NCI-H2107 treated with DMSO at 0.1 percent for 48 hours (cell line): ENCODE data around the gene GSG1L.

ENCODE experiments used
- DNase-seq: peaks from one replicate; lab custom pipeline; 2025; ENCODE audit not compliant: unreplicated experiment; lab: John Stamatoyannopoulos, UW

GSG1L gene

DNA sequence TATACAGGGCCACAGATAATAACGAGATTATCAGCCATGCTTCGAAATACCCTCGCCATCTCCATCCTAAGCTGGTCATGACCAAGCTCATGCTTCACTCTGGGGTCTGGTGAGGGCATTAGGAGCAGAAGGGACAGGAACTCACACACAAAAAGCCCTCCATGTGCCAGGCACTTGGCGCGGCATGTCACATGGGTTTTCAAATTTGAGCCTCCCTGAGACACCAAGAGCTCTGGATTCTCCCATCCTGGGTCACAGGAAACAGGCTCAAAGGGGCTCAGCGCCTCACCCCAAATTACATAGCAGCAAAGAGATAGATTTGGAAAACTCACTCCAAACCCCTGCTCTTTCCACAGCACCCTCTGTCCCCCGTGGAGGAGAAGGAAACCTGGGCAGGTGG is 239.5 kb downstream of the GSG1L start:
- no peak for DNase-seq

DNA sequence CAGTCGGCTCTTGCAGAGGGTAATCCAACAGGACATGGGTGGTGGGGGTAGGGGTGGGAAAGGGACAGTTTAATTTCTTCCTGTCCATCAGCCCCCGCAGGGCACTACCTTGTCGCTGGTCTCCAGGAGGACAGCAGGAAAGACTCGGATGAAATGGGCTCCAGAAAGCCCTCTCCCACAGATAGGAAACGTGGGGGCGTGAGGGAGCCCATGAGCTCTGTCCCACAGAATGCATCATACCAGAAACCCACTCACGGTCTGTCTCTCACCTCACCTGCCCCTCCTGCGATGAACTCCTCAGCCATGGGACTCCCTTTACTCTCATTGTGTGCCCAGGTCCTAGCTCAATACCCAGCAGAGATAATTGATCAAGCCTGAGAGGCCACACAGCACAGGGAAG is 240.1 kb downstream of the GSG1L start:
- no peak for DNase-seq

DNA sequence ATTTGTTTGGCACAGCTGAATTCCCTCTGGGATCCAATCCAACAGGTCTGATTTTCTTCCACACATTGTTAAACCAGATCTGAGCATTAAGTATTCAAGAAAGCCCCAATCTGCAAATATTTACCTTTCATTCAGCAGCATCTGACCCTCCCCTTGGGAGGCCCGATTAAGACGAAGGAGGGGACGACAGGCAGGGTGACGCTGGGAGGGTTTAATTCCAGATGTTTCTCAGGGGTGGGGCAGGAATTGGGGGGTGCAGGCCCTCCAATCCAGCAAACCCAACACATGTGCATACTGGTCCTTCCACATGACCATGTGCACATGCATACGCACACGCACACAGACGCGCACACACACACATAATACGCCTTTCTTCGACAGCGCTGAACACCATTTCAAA is 240.5 kb downstream of the GSG1L start:
- no peak for DNase-seq

DNA sequence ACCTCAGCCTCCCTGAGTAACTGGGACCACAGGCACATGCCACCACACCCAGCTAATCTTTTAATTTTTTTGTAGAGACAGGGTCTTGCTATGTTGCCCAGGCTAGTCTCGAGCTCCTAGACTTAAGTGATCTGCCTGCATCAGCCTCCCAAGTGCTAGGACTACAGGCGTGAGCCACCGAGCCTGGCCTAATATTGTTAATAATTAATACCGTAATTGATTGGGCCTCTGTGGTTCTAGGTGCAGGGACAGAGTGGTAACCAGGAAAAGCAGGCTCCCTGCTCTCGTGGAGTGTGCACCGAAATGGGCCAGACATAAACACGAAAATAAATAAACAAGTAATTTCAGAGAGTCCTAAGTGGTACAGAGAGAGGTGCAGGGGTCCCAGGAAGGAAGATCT is 241.0 kb downstream of the GSG1L start:
- no peak for DNase-seq

DNA sequence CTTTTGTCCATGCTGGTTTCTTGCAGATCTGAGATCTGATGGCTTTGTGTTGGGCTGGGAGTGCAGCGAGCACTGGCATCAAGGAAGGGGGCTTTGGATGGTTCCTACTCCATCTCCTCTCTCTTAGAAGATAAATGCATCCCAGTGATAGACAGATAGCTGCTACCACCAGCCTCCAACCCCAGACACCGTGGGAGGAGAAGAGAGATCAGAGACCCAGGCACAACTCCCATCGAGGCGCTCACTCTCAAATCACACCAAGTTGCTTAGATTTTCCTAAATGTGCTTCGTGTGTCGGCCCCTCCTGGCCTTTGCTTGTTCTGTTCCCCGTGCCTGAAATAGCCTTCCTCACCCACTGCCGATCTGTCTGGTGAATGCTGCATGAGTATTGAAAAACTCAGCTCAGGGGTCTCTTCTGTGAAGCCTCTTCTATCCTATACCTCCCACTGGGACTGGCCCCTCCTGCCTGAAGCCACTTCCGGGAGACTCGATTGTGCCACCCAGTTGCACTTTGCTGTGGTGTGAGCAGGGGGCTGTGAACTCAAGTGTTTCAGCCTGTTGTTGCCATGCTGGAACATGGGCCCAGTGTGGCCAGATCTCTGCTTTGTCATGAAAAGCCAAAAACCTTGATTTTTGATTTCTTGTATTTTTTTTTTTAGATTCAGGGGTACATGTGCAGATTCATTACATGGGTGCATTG is 242.7 kb downstream of the GSG1L start:
- no peak for DNase-seq

DNA sequence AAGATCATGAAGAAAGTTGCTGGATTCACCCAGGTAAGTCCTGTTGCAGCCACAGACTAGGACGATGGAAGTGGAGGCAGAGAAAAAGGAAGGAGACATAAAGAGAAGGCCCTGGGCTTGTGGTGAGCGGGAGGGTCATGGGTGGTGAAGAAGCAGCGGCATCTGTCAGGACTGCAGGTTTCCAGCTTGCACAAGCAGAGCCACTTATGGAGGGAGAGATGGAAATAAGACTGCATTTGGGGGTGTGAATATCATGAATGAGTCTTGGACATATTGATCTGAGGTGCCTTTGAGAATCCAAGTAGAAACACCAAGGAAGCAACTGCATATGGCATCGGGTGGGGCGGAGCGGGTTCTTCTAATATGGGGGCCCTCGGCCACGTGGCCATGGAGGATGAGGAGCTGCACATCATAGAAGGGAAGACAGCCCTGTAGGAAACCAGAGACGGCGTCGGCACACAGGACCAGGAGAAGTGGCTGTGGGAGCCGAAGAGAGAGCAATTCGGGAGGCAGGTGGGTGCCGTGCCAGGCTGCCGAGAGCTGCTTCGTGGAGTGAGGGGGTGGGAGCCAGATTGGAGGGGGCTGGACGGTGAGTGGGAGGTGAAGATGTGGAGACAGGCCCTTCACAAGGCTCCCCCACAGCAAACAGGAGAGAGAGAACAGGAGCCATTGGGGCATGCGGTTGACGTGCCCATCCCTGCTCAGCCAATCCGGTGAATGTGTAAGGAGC is 243.5 kb downstream of the GSG1L start:
- DNase-seq, result no peak

DNA sequence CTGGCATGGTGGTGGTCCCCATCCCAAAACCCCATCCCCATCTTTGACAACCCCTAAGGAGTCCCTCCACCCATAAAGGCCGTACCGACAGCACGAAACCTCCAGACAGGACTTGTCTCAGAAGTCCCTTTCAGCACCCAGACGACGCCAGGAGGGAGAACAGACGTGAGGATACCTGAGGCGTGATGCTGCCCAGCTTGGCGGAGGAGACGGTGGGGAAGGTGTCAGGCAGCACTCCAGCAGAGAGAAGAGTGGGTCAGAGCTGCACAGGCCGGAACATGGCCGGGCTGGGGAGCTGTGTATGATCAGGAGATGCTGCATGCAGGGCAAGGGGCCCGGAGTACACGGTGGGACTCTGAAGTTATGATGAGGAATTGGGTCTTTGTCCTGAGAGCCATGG is 244.2 kb downstream of the GSG1L start:
- DNase-seq, result no peak

DNA sequence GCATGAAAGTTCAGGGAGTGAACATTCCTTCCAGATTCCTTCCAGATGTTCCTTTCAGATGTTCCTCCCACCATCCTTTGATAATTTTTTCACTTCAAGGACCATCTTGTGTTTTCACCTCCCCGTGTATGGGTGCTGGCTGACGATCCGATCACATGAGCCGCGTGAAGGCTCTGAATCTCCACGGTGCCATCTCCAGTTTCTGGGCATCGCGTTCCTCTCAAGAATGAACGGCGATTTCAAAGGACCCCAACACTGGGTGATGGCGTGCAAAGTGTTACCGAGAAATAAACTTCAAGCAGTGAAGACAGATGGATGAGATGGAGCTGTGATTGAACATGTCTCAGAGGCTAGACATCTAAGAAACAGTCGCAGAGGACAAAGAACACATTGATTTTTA is 245.3 kb downstream of the GSG1L start:
- no peak for DNase-seq

DNA sequence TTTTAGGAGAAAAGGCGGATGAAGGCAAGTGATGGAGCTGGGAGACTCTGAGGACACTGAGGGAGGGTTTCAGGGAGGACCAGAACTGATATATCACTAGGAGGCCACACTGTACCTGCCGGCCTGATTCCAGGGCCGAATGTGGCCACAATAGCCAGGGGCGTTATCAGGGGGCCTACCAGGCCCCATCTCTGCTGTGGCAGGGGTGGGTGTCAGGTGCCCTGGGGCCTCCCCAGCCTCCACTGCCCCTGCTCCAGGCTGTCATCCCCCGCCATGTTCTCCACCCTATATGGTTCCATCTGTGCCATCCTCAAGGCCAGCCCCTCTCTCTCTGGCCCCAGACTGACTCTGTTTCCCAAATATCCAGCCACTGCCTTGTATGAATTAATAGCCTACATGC is 246.5 kb downstream of the GSG1L start:
- DNase-seq, result no peak

DNA sequence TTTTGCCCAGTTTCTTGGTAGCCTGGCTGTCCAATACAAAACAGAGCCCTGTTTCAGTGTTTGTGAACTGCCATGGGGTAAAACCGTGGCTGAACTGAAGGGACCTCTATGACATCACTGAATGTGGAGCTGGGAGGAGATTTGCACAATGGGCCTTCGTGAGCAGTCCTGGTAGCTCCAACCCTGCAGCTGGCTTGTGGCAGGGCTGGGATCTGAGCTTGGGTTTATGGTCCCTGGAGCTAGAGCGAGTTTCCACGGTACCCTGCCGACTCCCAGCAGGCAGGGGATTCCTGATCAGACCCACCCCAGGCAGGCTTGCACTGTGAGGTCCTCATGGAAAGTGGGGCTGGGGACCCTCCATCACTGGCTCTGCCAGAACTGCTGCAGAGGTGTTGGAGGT is 247.0 kb downstream of the GSG1L start:
- DNase-seq, result no peak

DNA sequence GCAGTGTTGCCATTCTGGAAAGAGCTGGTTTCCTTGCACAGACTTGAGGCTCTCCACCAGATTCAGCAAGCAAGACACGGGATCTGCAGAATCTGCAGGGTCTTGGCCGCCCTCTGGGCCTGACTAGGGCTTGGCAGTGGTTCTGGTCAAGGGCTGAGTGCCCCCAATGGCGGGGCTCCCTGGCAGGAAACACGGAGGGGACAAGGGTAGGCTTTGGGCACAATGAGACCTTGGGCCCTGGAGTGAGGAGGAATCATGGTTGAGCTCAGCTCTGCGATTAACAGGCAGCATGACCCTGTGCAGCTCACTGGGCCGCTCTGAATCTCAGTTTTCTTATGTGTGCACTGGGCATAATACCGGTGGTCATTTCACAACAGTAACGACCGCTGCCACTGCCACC is 249.9 kb downstream of the GSG1L start:
- no peak for DNase-seq

DNA sequence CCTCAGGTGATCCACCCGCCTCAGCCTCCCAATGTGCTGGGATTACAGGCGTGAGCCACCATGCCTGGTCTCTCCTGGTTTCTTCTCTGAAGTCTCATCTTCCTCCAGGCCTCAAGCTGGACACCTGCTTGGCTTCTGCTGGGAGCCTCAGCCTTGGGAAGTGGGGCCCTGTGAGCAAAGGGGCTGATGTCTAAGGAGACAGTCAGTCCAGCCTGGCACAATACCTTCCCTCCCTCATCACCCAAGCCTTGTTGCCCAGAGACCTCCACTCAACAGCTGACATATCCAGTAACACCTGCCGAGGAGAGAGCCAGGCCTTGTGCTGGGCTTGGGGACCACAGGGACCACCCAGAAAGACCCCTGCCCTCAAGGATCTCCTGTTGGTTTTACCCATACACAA is 251.6 kb downstream of the GSG1L start:
- DNase-seq, result no peak

DNA sequence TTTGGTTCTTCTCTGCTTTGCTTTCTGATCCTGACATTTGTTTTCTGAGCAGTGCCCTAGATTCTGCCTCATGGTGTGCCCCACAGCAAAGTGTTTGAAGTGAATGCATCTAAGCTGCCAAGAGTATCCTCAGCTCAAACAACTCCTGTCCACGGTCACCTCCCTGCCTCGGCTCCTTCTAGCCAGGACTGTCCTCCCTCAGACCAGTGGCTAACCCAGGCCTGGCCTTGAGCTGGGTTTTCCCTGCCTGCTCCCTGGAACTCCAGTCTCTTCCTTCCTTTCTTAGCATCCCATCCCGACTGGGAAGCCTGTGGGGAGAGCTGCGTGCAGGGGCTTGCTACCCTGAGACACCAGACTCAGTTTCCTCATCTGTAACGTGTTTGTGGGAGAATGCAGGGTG is 256.5 kb downstream of the GSG1L start:
- DNase-seq, result no peak

DNA sequence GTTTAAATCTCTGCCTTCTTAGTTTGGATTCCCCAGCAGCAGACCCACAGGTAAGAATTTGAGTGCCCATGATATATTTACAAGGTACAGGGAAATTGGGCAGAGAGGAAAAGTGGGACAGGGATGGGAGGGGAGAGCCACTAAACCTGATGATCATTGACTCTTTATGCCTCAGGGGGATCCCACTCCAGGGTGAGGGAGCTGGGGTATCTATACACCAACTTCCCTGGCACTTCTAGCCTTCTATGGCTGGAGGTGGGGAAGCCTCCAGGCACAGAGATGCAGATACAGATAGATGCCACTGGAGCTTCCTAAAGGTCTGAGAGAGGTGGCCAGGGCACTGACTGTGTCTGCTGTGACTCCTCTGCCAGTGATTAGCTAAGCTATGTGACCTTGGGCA is 257.1 kb downstream of the GSG1L start:
- DNase-seq, result no peak

DNA sequence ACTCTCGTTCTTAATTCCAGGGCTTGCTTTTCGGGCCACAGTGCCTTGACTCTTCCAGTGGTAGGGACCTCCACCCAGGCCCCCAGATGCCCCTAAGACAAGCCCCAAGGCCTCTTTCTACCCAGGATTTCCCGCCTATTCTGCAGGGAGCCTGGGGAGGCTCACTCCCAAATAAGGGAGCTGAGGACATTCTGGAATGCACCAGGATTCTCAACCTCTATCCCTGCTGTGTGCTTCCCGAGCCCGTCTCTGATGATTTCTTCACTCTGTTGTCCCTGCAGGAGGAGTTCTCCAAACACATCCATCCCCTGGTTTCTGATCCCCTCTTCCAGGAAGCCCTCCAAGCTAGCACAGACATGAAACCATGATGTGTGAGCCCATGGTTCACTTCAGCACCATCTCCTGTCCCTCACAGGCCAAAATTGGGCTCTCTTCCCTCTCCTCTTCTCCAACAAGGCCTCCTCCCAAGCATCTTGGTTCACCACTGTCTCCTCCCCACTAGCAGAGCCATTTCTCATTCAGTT is 257.6 kb downstream of the GSG1L start:
- DNase-seq, result no peak

DNA sequence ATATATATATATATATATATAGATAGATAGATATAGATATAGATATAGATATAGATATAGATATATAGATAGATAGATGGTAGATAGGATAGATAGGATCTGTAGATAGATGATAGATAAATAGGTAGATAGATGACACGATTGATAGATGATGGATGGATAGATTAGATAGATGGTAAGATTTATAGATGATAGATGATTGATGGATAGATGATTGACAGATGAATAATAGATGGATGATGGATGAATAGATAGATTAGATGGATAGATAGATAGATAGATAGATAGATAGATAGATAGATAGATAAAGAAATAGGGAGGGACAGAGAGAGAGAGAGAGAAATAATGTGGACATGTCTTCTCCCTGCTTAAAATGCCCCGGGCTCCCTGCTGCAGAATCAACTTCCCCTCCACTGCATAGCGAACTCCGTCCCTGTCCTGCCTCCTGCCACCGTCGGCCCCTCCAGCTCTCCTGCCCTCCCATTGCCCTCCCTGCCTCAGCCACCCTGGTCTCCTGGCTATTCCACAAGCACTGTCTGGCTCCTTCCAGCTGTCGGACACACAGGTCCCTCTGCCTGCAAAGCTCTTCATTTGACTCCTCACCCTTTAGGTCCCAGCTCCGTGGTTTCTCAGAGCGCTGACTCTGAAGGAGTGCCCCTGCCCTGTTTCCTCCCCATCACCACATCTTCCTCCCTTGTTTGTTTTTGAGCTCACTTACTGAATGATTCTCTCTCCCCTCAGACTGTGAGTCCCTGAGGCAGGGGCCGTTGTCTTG is 259.6 kb downstream of the GSG1L start:
- DNase-seq, result no peak

DNA sequence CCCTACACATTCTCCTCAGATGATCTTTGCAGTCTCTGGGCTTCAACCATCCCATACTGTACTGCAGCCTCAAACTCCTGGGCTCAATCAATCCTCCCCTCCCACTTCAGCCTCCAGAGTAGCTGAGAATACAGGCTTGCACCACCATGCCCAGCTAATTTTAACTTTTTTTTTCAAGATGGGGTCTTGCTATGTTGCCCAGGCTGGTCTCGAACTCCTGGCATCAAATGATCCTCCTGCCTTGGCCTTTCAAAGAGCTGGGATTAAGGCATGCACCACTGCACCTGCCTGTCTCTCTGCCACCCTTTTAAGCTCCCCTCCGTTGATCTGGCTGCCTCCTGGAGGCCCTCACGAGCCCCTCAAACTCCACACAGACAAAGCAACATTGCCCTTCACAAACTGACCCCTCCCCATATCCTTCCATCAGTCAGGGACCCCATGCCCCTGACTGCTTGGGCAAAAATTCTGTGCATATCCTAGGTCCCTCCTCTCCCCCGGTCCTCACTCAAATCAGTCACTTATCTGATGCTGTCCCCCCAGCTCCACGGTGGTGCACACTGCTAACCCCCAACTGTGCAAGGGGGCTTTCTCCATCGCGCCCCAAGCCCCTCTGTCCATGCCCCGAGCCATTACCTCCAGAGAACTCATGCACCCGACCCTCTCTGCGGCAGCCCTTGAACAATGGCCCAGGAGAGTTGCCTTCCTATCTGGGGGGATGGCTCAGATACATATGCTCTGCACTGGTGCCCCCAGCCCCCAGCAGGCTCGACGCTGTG is 260.7 kb downstream of the GSG1L start:
- no peak for DNase-seq

DNA sequence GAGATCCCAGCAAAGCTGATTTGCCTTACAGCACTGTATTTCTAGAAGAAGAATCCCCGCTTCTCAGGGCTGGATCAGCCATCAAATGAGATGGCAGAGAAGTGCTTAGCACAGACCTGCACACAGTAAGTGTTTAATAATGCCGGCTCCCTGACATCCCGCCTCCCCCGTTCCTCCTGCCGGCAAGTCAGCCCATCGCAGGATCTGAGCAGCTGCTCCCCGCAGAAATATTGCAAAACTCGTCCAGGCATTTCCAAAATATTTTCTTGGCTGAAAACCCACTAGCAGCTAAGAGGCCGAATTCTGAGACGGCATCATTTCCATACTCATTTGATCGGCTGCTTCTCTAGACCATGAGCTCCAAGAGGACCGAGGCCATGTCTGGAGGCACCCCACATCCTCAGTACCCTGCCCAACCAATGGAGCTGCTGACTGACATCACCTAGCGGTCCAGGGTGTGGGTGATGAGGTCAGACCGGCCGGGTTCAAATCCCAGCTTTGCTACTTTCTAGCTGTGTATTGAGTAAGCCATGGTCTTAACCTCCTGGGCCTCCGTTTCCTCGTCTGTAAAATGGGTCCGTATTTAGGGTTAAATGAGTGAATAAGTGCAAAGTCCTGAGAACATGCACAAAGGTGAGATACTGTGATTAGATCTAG is 262.1 kb downstream of the GSG1L start:
- DNase-seq, result no peak

DNA sequence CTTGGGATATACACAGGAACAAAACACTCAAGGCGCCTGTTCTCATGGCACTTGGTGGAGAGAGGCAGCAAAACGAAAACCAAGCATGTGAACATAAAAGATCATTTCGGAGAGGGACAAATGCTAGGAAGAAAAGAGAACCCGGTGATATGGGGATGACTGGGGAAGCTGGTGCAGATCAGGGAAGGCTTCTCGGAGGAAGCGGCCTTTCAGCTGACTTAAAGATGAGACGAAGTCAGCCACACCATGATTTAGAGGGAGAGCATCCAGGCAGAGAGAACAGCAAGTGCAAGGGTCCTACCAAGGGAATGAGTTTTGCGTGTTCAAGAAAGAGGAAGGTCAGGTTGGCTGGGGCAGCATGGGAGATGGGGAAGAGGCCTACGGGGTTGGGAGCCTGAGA is 262.7 kb downstream of the GSG1L start:
- DNase-seq, result no peak

DNA sequence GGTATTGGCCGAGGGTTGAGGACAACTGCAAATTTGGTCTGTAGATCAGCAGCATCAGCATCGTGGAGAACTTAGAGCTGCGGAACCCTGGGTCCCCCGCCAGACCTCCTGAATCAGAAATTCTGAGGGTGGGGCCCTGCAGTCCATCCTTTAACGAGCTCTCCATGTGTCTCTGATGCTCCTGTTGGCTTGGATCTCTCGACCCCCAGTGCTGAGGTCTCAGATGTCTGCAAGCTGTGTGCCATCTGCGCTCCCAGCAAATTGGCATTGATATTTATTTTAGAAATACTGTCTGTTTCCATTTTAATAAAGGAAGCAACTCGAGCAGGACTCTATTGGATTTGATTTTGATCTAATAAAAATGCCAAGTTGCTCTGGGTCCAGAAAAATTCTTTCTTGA is 263.6 kb downstream of the GSG1L start:
- no peak for DNase-seq

DNA sequence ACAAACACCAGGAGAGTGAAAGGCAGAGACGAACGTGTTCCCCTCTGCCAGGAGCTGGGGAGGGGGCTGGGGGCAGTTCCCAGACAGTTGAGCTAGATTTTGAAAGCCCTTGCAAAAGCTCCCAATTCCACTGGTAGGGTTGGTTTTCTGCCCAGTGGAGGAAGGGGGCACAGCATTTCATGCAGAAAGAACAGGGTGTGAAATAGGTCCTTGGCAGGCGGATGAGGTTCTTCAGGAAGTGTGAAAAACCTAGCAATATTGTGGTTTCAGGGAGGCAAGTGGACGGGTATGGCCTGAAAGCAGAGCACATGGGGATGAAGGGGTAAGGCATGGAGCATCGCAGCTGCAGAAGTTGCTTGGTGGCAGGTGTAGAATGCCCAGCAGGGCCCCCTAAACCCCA is 265.3 kb downstream of the GSG1L start:
- no peak for DNase-seq
